PFSK-1 (cell line): ENCODE results near the gene TATDN2.

Source experiments
- FOXP2 ChIP-seq: optimal IDR thresholded peaks from 2 replicates; pipeline ENCODE3; 2011; ENCODE audit warnings: borderline replicate concordance, control low read depth, inconsistent platforms; ENCODE audit not compliant: insufficient read depth; ENCODE audit errors: extremely low read length, extremely low read depth
- POLR2AphosphoS5 ChIP-seq: IDR thresholded peaks from 2 replicates; pipeline ENCODE4 v1.6.1; 2012; ENCODE audit warnings: low read depth, mild to moderate bottlenecking, control low read depth, low read length, moderate library complexity
- REST ChIP-seq, 2 experiments: IDR thresholded peaks; 2 replicates each; pipeline versions ENCODE4 v1.6.1 to v1.8.0; 2011 to 2012; ENCODE audit warnings: low read depth in 2 of 2, low read length in 2 of 2, control low read depth in 1 of 2, inconsistent platforms in 1 of 2, mild to moderate bottlenecking in 1 of 2, moderate library complexity in 1 of 2; ENCODE audit not compliant: insufficient read depth in 1 of 2
- SIN3A ChIP-seq: IDR thresholded peaks from 2 replicates; pipeline ENCODE4 v1.6.1; 2012; ENCODE audit warnings: mild to moderate bottlenecking, low read length, moderate library complexity, borderline replicate concordance; ENCODE audit not compliant: insufficient read depth
- TAF1 ChIP-seq: IDR thresholded peaks from 2 replicates; pipeline ENCODE4 v1.6.1; 2012; ENCODE audit warnings: low read length, control low read depth, borderline replicate concordance; ENCODE audit not compliant: insufficient read depth

TATDN2 gene

GRCh38 chr3:10289077-10289476 is 40.8 kb downstream of the TATDN2 start:
- TF ChIP-seq FOXP2 (no peak), REST (IDR thresholded peaks at IDR 0.05; ENCODE audit: insufficient read depth in 1 of 2, low read depth in 2 of 2, low read length in 2 of 2) (no peak), POLR2AphosphoS5 (no peak), TAF1 (no peak), SIN3A (no peak)

GRCh38 chr3:10289787-10290355 is 41.6 kb downstream of the TATDN2 start:
- TF ChIP-seq POLR2AphosphoS5 (no peak), REST (IDR thresholded peaks at IDR 0.05; ENCODE audit: insufficient read depth in 1 of 2, low read depth in 2 of 2, low read length in 2 of 2) (no peak), FOXP2 (no peak)

- TF ChIP-seq REST (IDR thresholded peaks at IDR 0.05; ENCODE audit: insufficient read depth in 1 of 2, low read depth in 2 of 2, low read length in 2 of 2) (no peak), FOXP2 (no peak), SIN3A (no peak), POLR2AphosphoS5 (no peak), TAF1 (no peak)
These were observed 42.4 kb downstream of the TATDN2 start for GRCh38 chr3:10290481-10291176.

- TF ChIP-seq REST (IDR thresholded peaks at IDR 0.05; ENCODE audit: insufficient read depth in 1 of 2, low read depth in 2 of 2, low read length in 2 of 2) (no peak), SIN3A (no peak), FOXP2 (no peak), TAF1 (no peak)
These were observed 43.4 kb downstream of the TATDN2 start for GRCh38 chr3:10291641-10292040.
